NCI-H146 (cell line): ENCODE data around the gene MAGEA2B.
A peak's percentile ranks its signal among the peaks of the same experiment; 100 is the strongest.
"Not testable (repeated sequence)": the region's sequence is repeated elsewhere in the genome, so short reads cannot be mapped to it uniquely, and the experiment has no call there.

Experiments used
- DNase-seq: peaks from one replicate; lab custom pipeline; 2025; lab: John Stamatoyannopoulos, UW

The MAGEA2B gene

GRCh38 chrX:152713815-152714787 is at the start of gene MAGEA2B:
TSS of gene MAGEA2B (plus strand) at chrX:152714628. CDS start at chrX:152717107, 2,479 bp downstream.
- DNase-seq = not testable (repeated sequence)

GRCh38 chrX:152674135-152674534 is 40.3 kb upstream of the MAGEA2B start:
- no peak for DNase-seq

- not testable (repeated sequence) for DNase-seq
These were observed 39.8 kb upstream of the MAGEA2B start for GRCh38 chrX:152674652-152675051.

DNA sequence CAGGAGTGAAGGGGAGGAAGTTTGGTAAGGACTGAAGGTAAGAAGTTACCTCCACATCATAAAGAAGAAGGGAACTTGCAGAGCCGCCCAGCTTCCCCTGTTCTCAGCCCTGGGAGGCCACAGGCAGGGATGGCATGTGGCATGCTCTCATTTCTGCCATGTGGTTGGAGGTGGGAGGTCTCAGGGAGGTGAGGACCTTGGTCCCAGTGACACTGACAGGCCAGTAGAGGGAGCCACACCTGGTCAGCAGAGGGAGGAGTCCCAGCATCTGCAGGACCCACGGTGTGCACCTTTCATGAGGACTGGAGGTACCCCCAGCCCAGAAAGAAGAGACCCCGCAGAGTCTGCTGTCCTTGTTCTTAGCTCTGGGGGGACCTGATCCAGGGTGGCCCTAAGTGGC is 33.4 kb upstream of the MAGEA2B start:
- DNase-seq = not testable (repeated sequence)

DNA sequence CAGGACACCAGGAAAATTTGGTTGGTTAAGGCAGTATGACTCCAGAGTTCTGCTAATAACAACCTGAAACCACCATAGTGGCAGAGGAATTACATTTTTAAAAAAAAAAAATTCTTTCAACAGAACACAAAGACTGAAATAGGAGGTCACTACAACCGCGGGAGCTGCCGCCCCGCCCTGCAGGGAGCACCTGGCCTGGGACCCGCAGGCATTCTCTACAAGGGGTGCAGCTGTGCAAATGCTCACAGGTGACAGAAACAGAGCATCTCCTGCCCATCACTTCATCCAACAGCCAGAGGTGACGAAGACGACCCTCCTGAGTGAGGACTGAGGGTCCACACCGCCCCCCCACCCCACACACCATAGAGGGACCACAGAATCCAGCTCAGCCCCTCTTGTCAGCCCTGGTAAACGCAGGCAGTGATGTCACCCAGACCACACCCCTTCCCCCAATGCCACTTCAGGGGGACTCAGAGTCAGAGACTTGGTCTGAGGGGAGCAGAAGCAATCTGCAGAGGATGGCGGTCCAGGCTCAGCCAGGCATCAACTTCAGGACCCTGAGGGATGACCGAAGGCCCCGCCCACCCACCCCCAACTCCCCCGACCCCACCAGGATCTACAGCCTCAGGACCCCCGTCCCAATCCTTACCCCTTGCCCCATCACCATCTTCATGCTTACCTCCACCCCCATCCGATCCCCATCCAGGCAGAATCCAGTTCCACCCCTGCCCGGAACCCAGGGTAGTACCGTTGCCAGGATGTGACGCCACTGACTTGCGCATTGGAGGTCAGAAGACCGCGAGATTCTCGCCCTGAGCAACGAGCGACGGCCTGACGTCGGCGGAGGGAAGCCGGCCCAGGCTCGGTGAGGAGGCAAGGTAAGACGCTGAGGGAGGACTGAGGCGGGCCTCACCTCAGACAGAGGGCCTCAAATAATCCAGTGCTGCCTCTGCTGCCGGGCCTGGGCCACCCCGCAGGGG is 16.2 kb upstream of the MAGEA2B start, which contains the start of gene MAGEA3:
Gene MAGEA3, plus strand, starts transcription at position 843 of the 980 bp plus-strand sequence. CDS start 2,039 bp downstream, outside the sequence.
- DNase-seq = not testable (repeated sequence)

DNA sequence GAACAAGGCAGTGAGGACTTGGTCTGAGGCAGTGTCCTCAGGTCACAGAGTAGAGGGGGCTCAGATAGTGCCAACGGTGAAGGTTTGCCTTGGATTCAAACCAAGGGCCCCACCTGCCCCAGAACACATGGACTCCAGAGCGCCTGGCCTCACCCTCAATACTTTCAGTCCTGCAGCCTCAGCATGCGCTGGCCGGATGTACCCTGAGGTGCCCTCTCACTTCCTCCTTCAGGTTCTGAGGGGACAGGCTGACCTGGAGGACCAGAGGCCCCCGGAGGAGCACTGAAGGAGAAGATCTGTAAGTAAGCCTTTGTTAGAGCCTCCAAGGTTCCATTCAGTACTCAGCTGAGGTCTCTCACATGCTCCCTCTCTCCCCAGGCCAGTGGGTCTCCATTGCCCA is 14.0 kb upstream of the MAGEA2B start:
- not testable (repeated sequence) for DNase-seq

DNA sequence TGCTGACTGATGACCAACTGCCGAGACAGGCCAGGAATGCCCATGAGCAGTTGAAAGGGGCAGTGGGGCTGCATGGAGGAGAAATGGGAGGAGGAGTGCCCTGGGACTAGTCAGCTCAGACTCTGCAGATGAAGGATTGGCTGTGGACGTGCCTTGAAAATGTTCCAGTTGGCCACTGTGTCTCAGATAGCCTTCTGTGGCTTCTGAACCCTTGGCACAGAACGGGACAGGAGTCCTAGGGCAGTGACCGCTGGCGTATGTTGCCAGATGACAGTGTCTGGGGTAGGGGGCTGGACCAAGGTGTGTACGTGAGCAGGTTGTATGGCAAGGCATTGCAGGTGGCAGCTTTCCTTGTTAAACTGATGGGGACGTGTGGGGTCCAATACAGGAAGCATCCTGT is 7.9 kb upstream of the MAGEA2B start:
- not testable (repeated sequence) for DNase-seq

GRCh38 chrX:152709173-152709572 is 5.3 kb upstream of the MAGEA2B start, which contains the start of gene CSAG2:
TSS of gene CSAG2 (minus strand) at chrX:152709273. CDS start at chrX:152709112, 161 bp downstream.
- DNase-seq = not testable (repeated sequence)

- not testable (repeated sequence) for DNase-seq
These were observed 1.2 kb upstream of the MAGEA2B start for GRCh38 chrX:152713195-152713594.

GRCh38 chrX:152725409-152725808 is 11.0 kb downstream of the MAGEA2B start:
- DNase-seq = no peak

- peak; percentile 76 for DNase-seq
These were observed 19.0 kb downstream of the MAGEA2B start, which contains the start of the genes CSAG1 and MAGEA12 for GRCh38 chrX:152733261-152733975. TSS of gene CSAG1 (minus strand) at chrX:152733721. CDS start at chrX:152732460, 1,261 bp downstream. TSS of gene MAGEA12 (plus strand) at chrX:152733757. CDS start at chrX:152736162, 2,405 bp downstream.

DNA sequence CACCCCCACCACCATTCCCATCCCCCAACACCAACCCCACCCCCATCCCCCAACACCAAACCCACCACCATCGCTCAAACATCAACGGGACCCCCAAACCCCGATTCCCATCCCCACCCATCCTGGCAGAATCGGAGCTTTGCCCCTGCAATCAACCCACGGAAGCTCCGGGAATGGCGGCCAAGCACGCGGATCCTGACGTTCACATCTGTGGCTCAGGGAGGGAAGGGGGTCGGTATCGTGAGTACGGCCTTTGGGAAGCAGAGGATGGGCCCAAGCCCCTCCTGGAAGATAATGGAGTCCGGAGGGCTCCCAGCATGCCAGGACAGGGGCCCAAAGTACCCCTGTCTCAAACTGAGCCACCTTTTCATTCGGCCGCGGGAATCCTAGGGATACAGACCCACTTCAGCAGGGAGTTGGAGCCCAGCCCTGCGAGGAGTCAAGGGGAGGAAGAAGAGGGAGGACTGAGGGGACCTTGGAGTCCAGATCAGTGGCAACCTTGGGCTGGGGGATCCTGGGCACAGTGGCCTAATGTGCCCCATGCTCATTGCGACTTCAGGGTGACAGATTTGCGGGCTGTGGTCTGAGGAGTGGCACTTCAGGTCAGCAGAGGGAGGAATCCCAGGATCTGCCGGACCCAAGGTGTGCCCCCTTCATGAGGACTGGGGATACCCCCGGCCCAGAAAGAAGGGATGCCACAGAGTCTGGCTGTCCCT is 19.9 kb downstream of the MAGEA2B start:
- DNase-seq = not testable (repeated sequence)

- no peak for DNase-seq
These were observed 20.7 kb downstream of the MAGEA2B start for GRCh38 chrX:152735101-152735500.

- no peak for DNase-seq
These were observed 21.6 kb downstream of the MAGEA2B start for GRCh38 chrX:152735860-152736511.

- not testable (repeated sequence) for DNase-seq
These were observed 22.1 kb downstream of the MAGEA2B start for GRCh38 chrX:152736528-152736927.

DNA sequence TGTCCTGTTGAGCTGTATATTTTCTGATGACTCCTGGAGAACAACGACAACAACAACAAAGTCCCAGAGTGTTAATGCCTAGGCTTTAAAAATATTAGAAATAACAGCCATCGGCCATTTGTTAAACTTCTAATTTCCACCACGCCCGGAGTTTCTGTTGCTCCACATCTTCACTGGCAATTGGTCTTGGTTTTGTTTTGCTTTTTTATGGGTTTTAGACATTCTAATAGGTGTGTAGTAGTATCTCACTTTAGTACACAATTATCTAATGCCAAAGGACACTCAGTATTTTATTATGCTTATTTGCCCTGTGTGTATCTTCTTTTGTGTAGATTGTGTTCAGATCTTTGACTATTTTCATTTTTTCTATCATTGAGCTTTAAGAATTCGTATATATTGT is 24.1 kb downstream of the MAGEA2B start:
- DNase-seq = no peak

DNA sequence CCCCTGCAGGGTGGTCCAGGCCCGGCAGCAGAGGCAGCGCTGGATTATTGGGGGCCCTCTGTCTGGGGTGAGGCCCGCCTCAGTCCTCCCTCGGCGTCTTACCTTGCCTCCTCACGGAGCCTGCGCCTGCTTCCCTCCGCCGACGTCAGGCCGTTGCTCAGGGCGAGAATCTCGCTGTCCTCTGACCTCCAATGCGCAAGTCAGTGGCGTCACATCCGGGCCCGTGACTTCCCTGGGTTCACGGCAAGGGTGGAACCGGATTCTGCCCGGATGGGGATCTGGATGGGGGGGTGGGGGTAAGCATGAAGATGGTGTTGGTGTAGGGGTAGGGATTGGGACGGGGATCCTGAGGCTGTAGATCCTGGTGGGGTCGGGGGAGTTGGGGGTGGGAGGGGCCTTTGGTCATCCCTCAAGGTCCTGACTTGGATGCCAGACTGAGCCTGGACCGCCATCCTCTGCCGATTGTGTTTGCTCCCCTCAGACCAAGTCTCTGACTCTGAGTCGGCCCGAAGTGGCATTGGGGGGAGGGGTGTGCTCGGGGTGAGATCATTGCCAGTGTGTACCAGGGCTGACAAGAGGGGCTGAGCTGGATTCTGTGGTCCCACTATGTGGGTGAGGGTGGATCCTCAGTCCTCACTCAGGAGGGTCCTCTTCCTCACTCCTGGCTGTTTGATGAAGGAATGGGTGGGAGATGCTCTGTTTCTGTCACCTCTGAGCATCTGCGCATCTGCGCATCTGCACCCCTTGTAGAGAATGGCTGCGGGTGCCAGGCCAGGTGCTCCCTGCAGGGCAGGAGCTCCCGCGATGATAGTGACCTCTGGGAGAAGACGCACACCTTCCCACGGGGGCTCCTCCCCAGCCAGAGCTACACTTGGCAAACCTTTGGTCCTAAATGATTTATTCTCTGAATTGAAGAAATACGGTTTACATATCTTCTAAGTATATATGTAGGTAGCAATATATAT is 39.5 kb downstream of the MAGEA2B start, which contains the start of gene MAGEA2:
Gene MAGEA2, minus strand, starts transcription at position 157 of the 965 bp plus-strand sequence. CDS start 2,479 bp downstream, outside the sequence.
- DNase-seq = not testable (repeated sequence)

DNA sequence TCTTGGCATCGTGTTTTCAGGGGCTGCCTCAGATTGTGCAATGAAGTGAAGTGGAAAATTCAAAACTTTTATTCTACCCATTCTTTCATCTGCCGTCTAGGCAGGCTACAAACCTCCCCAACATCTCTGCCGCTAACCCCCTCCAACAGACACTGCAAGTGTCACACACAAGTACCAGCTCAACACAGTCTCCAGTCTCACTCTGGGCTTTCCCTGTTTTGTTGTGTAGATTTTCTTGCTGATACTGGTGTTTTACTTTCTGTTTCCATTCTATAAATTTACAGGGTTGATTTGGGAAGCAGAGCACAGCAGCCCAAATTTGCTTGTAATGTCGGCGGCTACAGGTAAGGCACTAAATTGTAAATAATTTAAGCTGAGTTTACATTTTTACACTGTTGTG is 40.4 kb downstream of the MAGEA2B start:
- not testable (repeated sequence) for DNase-seq
